Iris pigment epithelial cell (primary cell): Measurements from ENCODE around the gene TMEM131.
A peak's percentile ranks its signal among the peaks of the same experiment; 100 is the strongest.
"Not testable (repeated sequence)": the region's sequence is repeated elsewhere in the genome, so short reads cannot be mapped to it uniquely, and the experiment has no call there.

Experiments
- DNase-seq: peaks from one replicate; pipeline ENCODE4 v3.0.0-alpha.2; 2011; ENCODE audit warnings: low read depth

Gene TMEM131, protein sequence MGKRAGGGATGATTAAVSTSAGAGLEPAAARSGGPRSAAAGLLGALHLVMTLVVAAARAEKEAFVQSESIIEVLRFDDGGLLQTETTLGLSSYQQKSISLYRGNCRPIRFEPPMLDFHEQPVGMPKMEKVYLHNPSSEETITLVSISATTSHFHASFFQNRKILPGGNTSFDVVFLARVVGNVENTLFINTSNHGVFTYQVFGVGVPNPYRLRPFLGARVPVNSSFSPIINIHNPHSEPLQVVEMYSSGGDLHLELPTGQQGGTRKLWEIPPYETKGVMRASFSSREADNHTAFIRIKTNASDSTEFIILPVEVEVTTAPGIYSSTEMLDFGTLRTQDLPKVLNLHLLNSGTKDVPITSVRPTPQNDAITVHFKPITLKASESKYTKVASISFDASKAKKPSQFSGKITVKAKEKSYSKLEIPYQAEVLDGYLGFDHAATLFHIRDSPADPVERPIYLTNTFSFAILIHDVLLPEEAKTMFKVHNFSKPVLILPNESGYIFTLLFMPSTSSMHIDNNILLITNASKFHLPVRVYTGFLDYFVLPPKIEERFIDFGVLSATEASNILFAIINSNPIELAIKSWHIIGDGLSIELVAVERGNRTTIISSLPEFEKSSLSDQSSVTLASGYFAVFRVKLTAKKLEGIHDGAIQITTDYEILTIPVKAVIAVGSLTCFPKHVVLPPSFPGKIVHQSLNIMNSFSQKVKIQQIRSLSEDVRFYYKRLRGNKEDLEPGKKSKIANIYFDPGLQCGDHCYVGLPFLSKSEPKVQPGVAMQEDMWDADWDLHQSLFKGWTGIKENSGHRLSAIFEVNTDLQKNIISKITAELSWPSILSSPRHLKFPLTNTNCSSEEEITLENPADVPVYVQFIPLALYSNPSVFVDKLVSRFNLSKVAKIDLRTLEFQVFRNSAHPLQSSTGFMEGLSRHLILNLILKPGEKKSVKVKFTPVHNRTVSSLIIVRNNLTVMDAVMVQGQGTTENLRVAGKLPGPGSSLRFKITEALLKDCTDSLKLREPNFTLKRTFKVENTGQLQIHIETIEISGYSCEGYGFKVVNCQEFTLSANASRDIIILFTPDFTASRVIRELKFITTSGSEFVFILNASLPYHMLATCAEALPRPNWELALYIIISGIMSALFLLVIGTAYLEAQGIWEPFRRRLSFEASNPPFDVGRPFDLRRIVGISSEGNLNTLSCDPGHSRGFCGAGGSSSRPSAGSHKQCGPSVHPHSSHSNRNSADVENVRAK (N-terminal part only)

DNA sequence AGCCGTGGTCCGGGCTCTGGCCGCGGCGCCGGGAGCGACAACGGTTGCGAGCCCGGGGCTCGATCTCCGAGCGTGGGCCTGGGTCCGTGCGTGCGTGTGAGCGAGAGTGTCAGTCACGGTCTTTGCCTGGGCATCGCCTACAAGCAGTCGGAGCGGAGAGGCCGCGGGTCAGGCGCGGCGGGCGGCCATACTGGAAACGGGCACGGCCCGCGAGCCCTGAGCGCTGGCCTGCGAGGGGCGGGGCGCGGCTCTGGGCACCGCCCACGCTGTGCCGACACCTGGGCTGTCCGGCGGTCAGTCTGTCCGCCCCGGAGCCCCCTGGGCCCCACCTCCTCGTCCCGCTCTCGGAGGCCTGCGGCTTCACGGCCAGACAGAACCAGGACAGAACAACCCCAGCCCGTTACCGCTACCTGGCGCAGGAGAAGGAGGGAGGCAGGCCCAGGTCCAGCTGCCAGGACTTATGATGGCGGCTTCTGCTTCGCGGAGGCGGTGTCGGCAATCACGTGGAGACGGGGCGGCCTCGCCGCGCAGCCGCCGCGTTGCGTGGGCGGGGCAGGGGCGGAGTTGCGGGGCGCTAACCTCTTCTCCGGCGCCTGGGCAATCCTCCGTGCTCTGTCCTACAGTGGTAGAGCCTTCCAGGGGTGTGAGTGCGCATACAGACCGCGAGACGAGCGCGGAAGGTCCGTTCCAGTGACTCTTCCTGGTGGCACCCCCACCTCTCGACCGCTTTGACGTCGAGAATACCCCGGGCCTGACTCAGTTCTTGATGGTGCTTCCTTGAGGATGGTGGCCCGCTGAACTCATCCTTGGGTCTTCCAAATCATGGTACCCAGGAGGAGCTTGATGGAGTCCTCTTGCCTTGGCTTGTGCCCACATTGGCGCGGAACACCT lies at the start of gene TMEM131:
TSS of gene TMEM131 (minus strand) at position 215 of the 891 bp plus-strand sequence. CDS start 286 bp downstream, outside the sequence.
- peak; percentile 96 for DNase-seq

DNA sequence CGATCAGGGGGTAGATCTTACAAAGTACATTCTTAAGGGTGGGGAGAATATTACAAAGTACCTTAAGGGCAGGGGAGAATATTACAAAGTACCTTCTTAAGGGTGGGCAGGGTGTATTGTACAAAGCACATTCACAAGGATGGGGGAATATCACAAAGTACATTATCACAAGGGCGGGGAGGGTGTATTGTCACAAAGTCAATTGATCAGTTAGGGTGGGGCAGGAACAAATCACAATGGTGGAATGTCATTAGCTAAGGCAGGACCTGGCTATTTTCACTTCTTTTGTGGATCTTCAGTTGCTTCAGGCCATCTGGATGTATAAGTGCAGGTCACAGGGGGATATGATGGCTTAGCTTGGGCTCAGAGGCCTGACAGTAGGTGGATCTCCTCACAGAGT lies 49.0 kb upstream of the TMEM131 start:
- not testable (repeated sequence) for DNase-seq

DNA sequence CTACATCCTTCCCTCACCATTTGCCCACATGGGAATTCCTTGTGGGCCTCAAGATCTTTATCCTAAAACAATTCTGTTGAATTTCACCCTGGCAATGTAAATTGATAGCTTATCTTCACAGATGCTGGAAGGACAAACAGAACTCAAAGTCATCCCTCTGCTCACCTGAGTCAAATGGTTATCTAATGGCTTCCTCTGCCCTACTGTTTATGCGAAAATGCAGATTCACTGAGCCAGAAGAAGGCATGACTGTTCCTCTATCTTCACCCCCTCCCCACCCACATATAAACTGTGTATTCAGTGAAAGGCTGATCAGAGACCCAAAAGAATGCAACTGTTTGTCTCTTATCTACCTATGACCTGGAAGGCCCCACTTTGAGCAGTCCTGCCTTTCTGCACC lies 47.4 kb upstream of the TMEM131 start:
- DNase-seq = no peak

GRCh38 chr2:98040331-98040939 lies 44.7 kb upstream of the TMEM131 start:
- DNase-seq = no peak

GRCh38 chr2:98039085-98039756 lies 43.5 kb upstream of the TMEM131 start:
- DNase-seq = no peak

DNA sequence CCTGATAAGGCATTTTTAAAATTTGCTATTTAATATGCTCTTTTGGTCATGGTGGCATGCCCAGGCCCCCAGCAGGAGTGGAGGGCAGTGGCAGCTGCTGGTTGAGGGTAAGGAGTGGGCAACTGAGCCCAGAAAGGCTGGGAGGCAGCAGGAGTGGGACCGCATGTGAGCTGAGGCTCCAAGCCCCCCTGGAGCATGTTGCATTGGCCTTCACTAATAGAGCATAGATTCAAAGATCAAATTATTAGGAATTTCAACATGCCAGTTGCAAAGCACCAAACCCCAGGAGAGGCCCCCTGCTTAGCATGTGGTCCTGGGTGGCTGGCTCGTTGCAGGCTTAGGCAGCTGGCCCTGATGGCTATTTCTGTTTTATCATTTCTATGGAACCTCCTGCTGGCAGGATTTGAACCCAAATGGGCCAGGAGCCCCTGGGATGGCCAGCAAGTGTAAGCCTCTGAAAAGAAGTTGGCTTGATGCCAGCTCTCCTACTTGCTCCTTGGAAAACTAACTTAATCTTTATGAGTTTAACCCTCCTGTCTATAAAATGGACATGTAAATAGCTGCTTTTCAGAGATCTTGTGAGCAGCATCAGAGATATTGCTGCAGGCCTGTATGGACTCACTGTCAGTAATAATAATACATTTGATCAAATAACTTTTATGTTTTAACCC lies 42.1 kb upstream of the TMEM131 start:
- no peak for DNase-seq

GRCh38 chr2:98037206-98037605 lies 41.5 kb upstream of the TMEM131 start:
- DNase-seq = no peak

DNA sequence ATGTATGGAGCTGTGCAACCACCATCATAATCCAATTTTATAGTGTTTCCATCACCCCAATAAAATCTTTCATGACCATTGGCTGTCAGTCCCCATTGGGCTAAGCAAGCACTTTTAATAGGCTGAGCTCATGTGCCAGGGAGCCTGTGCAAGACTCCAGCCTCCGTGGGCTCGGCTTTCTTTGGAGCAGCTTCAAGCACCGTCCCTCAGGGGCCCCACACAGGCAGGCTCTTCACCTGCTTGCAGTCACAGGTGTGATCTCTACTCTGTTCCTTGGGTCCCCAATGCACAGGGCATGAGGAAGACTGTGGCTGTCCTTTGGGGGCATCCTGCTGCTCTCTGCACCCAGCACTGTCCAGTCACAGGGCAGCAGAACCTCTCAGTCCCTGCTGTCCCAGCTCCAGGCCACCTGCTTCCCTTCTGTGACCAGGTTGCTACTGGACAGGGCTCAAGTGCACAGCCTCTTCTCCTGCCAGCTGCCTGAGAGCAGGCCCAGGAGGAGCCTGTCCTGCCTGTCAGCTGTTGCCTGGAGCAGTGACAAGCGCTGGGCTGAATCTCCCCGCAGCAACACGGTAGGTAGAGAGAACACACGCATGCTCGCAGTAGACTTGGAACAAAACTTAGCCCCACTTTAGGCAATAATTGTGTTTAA lies 40.7 kb upstream of the TMEM131 start:
- no peak for DNase-seq

- no peak for DNase-seq
These were observed 39.0 kb upstream of the TMEM131 start for GRCh38 chr2:98034745-98035144.

DNA sequence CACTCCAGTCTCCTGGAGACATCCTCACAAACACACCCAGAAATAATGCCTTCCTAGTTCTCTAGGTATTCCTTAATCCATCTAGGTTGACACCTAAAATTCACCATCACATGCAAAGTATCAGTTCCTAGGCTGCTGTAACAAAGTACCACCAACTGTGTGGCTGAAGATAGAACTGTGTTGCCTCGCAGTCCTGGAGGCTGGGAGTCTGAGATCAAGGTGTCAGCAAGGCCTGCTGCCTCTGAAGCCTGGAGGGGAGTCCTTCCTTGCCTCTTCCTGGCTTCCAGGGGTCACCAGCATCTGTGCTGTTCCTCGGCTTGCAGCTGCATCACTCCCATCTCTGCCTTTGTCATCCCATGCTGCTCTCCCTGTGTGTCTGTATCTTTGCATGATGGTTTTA lies 36.3 kb upstream of the TMEM131 start:
- no peak for DNase-seq

DNA sequence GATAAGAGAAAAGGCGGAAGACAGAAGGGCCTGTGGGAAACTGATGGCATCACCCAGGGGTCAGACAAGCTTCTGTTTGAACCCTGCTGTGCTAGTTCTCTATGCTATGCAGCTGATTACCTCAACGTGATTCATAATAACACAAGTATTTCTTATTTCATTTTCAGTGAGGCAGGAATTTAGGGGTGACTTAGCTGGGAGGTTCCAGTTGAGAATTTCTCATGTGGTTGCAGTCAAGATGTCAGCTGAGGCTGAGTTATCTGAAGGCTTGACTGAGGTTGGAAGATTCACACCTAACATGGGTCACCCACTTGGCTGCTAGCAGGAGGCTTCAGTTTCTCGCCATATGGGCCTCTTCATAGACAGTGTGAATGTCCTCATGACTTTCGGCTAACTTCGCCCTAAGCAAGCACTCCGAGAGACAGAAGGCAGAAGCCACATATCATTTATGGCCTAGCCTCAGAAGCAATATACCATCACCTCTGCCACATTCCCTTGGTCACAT lies 34.0 kb upstream of the TMEM131 start:
- DNase-seq = peak; percentile 71

DNA sequence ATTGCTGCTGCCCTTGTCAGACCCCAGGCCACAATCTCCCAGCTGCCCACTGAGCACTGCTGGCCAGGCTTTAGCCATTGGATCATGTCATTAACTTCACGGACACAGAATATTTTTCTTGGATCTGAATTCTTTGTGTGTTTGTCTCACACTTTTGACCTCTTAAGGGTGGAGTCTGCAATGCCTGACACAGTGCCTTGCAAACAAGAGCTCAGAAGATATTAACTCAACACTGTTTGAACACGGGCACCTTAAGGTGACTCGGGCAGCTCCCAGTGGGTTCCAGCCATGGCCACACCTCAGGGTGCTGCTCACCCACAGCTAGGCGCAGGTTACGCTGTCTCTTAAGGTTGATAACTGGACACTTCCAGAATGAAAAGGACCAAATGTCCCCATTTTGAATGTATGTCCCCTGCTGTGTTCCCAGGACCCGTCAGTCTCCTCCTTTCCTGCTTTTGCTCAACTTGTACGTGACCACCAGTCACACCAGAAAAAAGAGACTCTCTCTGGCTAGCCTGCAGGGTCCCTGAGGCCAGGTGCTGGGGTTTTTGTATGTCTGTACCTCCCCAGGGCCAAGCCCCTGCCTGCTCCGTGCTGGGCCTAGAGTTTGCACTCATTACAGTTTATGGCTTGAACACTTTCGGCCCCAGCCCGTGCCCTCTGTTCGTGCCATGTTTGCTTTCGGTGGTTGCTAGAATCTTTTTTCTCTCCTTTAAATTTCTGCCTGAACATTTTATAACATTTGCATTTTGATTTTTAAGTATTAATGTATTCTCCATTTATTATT lies 33.4 kb upstream of the TMEM131 start:
- no peak for DNase-seq

DNA sequence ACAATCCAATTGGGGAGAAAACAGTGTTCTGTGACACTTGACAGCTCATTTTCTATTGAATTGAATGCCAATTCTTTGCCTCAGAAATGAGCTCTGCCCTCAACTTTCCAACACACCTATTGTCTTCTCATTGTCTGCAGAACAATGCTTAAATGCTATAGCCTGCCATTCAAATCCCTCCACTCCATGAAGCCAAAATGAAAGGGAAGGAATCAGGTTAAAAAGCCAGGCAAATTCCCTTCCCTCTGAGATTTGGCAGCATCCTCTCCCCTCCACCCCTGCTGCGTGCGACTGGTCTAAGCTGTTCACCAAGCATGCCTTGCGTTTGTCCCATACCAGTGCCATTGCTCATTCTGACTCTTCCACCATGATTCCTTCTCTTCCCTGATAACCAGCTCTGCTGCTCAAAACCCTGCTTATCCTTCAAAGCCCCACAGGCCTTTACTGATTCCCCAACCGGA lies 32.4 kb upstream of the TMEM131 start:
- DNase-seq = peak; percentile 63

- DNase-seq = no peak
These were observed 31.8 kb upstream of the TMEM131 start for GRCh38 chr2:98027538-98027937.

DNA sequence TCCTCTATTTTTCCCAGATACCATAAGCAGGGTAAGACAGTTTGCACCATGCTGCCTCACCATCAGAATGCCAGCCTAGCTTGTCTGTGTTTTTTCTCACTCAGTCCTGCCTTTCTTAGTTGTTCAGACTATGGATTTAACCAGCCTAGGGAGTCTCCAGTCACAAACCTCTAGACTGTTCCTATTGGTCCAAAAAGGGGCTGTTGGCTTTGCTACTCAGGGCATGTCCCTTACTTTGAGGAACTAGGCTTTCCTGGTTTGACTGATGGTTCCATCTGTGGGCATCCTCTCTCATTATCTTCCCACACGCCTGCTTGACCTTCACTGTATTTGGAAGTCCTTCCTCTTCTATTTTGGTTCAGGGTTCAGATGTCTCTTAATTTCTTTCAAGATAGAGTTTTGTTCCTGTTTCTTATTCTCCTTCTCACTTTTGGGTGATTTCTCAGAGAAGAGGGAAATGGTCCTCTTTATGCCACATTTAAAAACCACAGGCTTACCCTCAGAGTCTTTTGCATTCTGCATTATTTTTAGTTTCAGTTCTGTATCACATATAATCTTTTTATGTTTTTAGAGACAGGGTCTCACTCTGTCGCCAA lies 31.3 kb upstream of the TMEM131 start:
- no peak for DNase-seq

DNA sequence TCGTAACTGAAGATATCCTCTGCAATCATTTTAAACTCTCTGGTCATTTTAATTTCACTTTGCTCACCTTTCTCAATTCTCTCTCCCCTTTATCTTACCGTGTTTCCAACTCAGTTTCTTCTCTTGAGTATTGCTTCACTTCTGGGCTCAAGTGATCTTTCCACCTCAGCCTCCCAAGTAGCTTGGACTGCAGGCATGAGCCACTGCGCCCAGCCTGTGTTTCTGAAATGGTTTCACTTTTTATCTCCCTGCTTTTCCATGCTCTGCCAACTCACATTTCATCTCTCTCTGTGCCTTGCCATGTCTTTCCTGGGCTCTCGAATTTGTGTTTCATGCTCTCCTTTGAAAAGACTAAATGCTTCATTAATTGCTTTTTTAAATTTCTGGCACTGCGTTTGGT lies 30.5 kb upstream of the TMEM131 start:
- DNase-seq = no peak

- no peak for DNase-seq
These were observed 29.8 kb upstream of the TMEM131 start for GRCh38 chr2:98025481-98026037.
